HepG2 (cell line): ENCODE measurements around the gene GPR137. TPM values are rescaled to one million over a fixed set of nuclear protein-coding genes. Genes with fewer than 3 reads are reported as not detected.

Experiments used
- CBX1 ChIP-seq: IDR thresholded peaks from one replicate; pipeline ENCODE4 v1.6.1; 2016; ENCODE audit warnings: antibody characterized with exemption, low read depth
- CEBPG ChIP-seq: IDR thresholded peaks from 2 replicates; pipeline ENCODE4 v1.6.1; 2016
- DR1 ChIP-seq: sonication (generic); formaldehyde crosslinking; IDR thresholded peaks from 2 replicates; pipeline ENCODE4 v1.8.0; 2021; ENCODE audit warnings: mild to moderate bottlenecking, missing genetic modification reagents, inconsistent platforms
- FIP1L1 ChIP-seq: fragments of 200-400 bp; formaldehyde crosslinking; IDR thresholded peaks from 2 replicates; pipeline ENCODE4 v1.6.1; 2018; ENCODE audit warnings: low read depth, mild to moderate bottlenecking, low read length, moderate library complexity, borderline replicate concordance; ENCODE audit not compliant: insufficient read depth
- FOXO1 ChIP-seq: sonication (generic); formaldehyde crosslinking; IDR thresholded peaks from 2 replicates; pipeline ENCODE4 v1.4.0; 2020; ENCODE audit warnings: missing genetic modification reagents
- GZF1 ChIP-seq: sonication (generic); formaldehyde crosslinking; IDR thresholded peaks from 2 replicates; pipeline ENCODE4 v1.5.1; 2020; ENCODE audit warnings: mild to moderate bottlenecking, missing genetic modification reagents
- HCFC1 ChIP-seq: fragments of 150-350 bp; IDR thresholded peaks from 2 replicates; pipeline ENCODE4 v1.6.1; 2014; ENCODE audit warnings: low read depth, low read length
- HDAC2 ChIP-seq: sonication (generic); formaldehyde crosslinking; IDR thresholded peaks from 2 replicates; pipeline ENCODE4 v1.4.0; 2020; ENCODE audit warnings: missing genetic modification reagents
- HOMEZ ChIP-seq: IDR thresholded peaks from 2 replicates; pipeline ENCODE4 v1.6.1; 2016; ENCODE audit warnings: low read depth
- KLF16 ChIP-seq, 2 experiments: sonication (generic) in 1 of 2; formaldehyde crosslinking in 1 of 2; IDR thresholded peaks; 2 replicates each; pipeline versions ENCODE4 v1.6.1 to v1.8.0; 2016 to 2023; ENCODE audit warnings: missing genetic modification reagents in 2 of 2, missing compliant biosample characterization in 1 of 2
- MEIS1 ChIP-seq: sonication (generic); formaldehyde crosslinking; IDR thresholded peaks from 2 replicates; pipeline ENCODE4 v1.9.0; 2021; ENCODE audit warnings: mild to moderate bottlenecking, missing genetic modification reagents, moderate library complexity, borderline replicate concordance
- MXD1 ChIP-seq: sonication (generic); formaldehyde crosslinking; IDR thresholded peaks from 2 replicates; pipeline ENCODE4 v1.4.0; 2020; ENCODE audit warnings: mild to moderate bottlenecking, missing genetic modification reagents
- STAG1 ChIP-seq: sonication (generic); formaldehyde crosslinking; IDR thresholded peaks from 2 replicates; pipeline ENCODE4 v1.4.0; 2020; ENCODE audit warnings: missing genetic modification reagents
- ZMYM4 ChIP-seq: sonication (generic); formaldehyde crosslinking; IDR thresholded peaks from 2 replicates; pipeline ENCODE4 v1.8.1; 2023; ENCODE audit warnings: mild to moderate bottlenecking, missing genetic modification reagents
- ZNF225 ChIP-seq: sonication (generic); formaldehyde crosslinking; IDR thresholded peaks from 2 replicates; pipeline ENCODE4 v1.4.0; 2020; ENCODE audit warnings: mild to moderate bottlenecking, missing genetic modification reagents
- ZNF263 ChIP-seq: sonication (generic); formaldehyde crosslinking; IDR thresholded peaks from 2 replicates; pipeline ENCODE4 v1.4.0; 2020; ENCODE audit warnings: missing genetic modification reagents
- ZNF576 ChIP-seq: sonication (generic); formaldehyde crosslinking; IDR thresholded peaks from 2 replicates; pipeline ENCODE4 v1.4.0; 2020; ENCODE audit warnings: mild to moderate bottlenecking, missing genetic modification reagents
- ZNF614 ChIP-seq: IDR thresholded peaks from 2 replicates; pipeline ENCODE4 v1.6.1; 2018; ENCODE audit warnings: missing biosample characterization, missing genetic modification reagents, inconsistent platforms, borderline replicate concordance
- ZNF777 ChIP-seq: sonication (generic); formaldehyde crosslinking; IDR thresholded peaks from 2 replicates; pipeline ENCODE4 v1.4.0; 2020; ENCODE audit warnings: missing genetic modification reagents
- ZNF788 ChIP-seq: sonication (generic); formaldehyde crosslinking; IDR thresholded peaks from 2 replicates; pipeline ENCODE4 v1.5.0; 2020; ENCODE audit warnings: mild to moderate bottlenecking, missing genetic modification reagents, borderline replicate concordance
- polyA plus RNA-seq, 8 experiments: library from polyadenylated mRNA; depleted of rRNA in 3 of 8; stranded (reverse) in 7 of 8; unstranded in 1 of 8; fragments of >200 nt; fragmentation: Illumina TruSeq in 4 of 8; extraction: Trizol in 4 of 8; gene quantifications; 2 replicates each; pipeline versions ENCODE4 v1.2.1 to v1.2.3, GENCODE V29; 2011 to 2016; ENCODE audit warnings: low read depth in 4 of 8, missing spikeins in 1 of 8, mixed read lengths in 1 of 8; ENCODE audit not compliant: insufficient read depth in 1 of 8
- total RNA-seq, 5 experiments: library from RNA; depleted of rRNA; stranded (reverse); fragments of >200 nt; fragmentation: Illumina TruSeq; extraction: Trizol; gene quantifications; 2 replicates each; pipeline ENCODE4 v1.2.3, GENCODE V29; 2016; ENCODE audit warnings: low read depth in 1 of 5
- TF ChIP-seq, protein P1 (sequence below): sonication (generic); formaldehyde crosslinking; conservative IDR thresholded peaks from 2 replicates; pipeline ENCODE4 v1.5.0; 2020; ENCODE audit warnings: missing genetic modification reagents
- TF ChIP-seq, protein P2 (sequence below): IDR thresholded peaks from 2 replicates; pipeline ENCODE4 v1.6.1; 2016; ENCODE audit warnings: low read depth, borderline replicate concordance
- TF ChIP-seq, protein P3 (sequence below): sonication (generic); formaldehyde crosslinking; IDR thresholded peaks from 2 replicates; pipeline ENCODE4 v1.8.1; 2022; ENCODE audit warnings: low read depth, mild to moderate bottlenecking, missing genetic modification reagents

GPR137 gene
- total and polyA plus RNA-seq, 2 of the 13 experiments (the other 11 are each of a cell fraction or from before 2014, with no cell fraction given) = 8.5 to 13.2 TPM

- 0 out of 2 replicates have a peak, but pooled peaks have one; percentile 20 for TF ChIP-seq MXD1 (CRISPR knock-in tag)
- no peak for TF ChIP-seq CBX1
- no peak for TF ChIP-seq ZNF614 (CRISPR knock-in tag)
- TF ChIP-seq ZNF788 (CRISPR knock-in tag) = no peak
- TF ChIP-seq CEBPG (CRISPR knock-in tag) = no peak
- TF ChIP-seq GZF1 (CRISPR knock-in tag) = no peak
- no peak for TF ChIP-seq HDAC2 (CRISPR knock-in tag)
- TF ChIP-seq, protein P1, sequence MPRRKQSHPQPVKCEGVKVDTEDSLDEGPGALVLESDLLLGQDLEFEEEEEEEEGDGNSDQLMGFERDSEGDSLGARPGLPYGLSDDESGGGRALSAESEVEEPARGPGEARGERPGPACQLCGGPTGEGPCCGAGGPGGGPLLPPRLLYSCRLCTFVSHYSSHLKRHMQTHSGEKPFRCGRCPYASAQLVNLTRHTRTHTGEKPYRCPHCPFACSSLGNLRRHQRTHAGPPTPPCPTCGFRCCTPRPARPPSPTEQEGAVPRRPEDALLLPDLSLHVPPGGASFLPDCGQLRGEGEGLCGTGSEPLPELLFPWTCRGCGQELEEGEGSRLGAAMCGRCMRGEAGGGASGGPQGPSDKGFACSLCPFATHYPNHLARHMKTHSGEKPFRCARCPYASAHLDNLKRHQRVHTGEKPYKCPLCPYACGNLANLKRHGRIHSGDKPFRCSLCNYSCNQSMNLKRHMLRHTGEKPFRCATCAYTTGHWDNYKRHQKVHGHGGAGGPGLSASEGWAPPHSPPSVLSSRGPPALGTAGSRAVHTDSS (CRISPR knock-in tag) = no peak
- TF ChIP-seq, protein P2, sequence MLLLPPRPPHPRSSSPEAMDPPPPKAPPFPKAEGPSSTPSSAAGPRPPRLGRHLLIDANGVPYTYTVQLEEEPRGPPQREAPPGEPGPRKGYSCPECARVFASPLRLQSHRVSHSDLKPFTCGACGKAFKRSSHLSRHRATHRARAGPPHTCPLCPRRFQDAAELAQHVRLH (CRISPR knock-in tag) = 0 out of 2 replicates have a peak, but pooled peaks have one; percentile 26
- TF ChIP-seq ZNF225 (CRISPR knock-in tag) = no peak
- no peak for TF ChIP-seq ZMYM4 (CRISPR knock-in tag)
- TF ChIP-seq, protein P3, sequence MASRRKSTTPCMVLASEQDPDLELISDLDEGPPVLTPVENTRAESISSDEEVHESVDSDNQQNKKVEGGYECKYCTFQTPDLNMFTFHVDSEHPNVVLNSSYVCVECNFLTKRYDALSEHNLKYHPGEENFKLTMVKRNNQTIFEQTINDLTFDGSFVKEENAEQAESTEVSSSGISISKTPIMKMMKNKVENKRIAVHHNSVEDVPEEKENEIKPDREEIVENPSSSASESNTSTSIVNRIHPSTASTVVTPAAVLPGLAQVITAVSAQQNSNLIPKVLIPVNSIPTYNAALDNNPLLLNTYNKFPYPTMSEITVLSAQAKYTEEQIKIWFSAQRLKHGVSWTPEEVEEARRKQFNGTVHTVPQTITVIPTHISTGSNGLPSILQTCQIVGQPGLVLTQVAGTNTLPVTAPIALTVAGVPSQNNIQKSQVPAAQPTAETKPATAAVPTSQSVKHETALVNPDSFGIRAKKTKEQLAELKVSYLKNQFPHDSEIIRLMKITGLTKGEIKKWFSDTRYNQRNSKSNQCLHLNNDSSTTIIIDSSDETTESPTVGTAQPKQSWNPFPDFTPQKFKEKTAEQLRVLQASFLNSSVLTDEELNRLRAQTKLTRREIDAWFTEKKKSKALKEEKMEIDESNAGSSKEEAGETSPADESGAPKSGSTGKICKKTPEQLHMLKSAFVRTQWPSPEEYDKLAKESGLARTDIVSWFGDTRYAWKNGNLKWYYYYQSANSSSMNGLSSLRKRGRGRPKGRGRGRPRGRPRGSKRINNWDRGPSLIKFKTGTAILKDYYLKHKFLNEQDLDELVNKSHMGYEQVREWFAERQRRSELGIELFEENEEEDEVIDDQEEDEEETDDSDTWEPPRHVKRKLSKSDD (CRISPR knock-in tag) = 0 out of 2 replicates have a peak, but pooled peaks have one; percentile 22
- no peak for TF ChIP-seq MEIS1
- TF ChIP-seq DR1 = no peak
- no peak for TF ChIP-seq KLF16 (CRISPR knock-in tag; IDR thresholded peaks at IDR 0.05)
- no peak for TF ChIP-seq STAG1 (CRISPR knock-in tag)
- no peak for TF ChIP-seq ZNF576 (CRISPR knock-in tag)
- no peak for TF ChIP-seq FIP1L1
- TF ChIP-seq ZNF263 (CRISPR knock-in tag) = no peak
- peak; percentile 60; the same call in 1 of the 2 replicates for TF ChIP-seq ZNF777 (CRISPR knock-in tag)
- no peak for TF ChIP-seq HCFC1
- no peak for TF ChIP-seq HOMEZ (CRISPR knock-in tag)
- TF ChIP-seq FOXO1 (CRISPR knock-in tag) = no peak
Measured at GRCh38 chr11:64241491-64242374, 43.9 kb upstream of the GPR137 start (continued).
